ENCODE measurements around the gene IGSF23.
A peak's percentile ranks its signal among the peaks of the same experiment; 100 is the strongest.

The IGSF23 gene

GRCh38 chr19:44673510-44673909 is 60.1 kb downstream of the IGSF23 start:
- Histone ChIP-seq H3K4me1 (no peaks in the 10 kb centered on the region), H3K9me3 (no peaks in the 10 kb centered on the region), H3K36me3 (no peaks in the 10 kb centered on the region), H3K27me3 (no peaks in the 10 kb centered on the region), H3K4me3 (ENCODE audit: low read depth, low read length) (no peak overlapping the region)
- DNase-seq, result no peak
- TF ChIP-seq, protein P1, sequence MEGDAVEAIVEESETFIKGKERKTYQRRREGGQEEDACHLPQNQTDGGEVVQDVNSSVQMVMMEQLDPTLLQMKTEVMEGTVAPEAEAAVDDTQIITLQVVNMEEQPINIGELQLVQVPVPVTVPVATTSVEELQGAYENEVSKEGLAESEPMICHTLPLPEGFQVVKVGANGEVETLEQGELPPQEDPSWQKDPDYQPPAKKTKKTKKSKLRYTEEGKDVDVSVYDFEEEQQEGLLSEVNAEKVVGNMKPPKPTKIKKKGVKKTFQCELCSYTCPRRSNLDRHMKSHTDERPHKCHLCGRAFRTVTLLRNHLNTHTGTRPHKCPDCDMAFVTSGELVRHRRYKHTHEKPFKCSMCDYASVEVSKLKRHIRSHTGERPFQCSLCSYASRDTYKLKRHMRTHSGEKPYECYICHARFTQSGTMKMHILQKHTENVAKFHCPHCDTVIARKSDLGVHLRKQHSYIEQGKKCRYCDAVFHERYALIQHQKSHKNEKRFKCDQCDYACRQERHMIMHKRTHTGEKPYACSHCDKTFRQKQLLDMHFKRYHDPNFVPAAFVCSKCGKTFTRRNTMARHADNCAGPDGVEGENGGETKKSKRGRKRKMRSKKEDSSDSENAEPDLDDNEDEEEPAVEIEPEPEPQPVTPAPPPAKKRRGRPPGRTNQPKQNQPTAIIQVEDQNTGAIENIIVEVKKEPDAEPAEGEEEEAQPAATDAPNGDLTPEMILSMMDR (IDR thresholded peaks at IDR 0.05; ENCODE audit: low read depth, low read length), result no peak

DNA sequence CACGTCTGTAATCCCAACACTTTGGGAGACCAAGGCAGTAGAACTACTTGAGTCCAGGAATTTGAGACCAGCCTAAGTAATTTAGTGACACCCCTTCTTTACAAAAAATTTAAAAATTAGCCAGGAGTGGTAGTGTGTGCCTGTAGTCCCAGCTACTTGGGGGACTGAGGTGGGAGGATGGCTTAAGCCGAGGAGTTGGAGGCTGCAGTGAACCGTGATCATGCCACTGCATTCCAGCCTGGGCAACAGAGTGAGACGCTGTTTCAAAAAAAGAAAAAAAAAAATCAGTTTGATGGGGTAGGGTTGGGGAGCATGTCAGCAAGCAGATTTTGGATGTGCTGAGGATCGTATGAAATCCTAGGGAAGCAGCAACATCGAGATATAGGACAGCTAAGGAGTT is 62.2 kb downstream of the IGSF23 start:
- no peaks in the 10 kb centered on the region for H3K4me1 ChIP-seq
- TF ChIP-seq, protein P1 (IDR thresholded peaks at IDR 0.05; ENCODE audit: low read depth, low read length), result no peak
- no peaks in the 10 kb centered on the region for H3K27me3 ChIP-seq
- no peaks in the 10 kb centered on the region for H3K36me3 ChIP-seq
- H3K4me3 ChIP-seq (ENCODE audit: low read depth, low read length), result no peak overlapping the region
- H3K9me3 ChIP-seq, result no peaks in the 10 kb centered on the region
- no peak for DNase-seq

DNA sequence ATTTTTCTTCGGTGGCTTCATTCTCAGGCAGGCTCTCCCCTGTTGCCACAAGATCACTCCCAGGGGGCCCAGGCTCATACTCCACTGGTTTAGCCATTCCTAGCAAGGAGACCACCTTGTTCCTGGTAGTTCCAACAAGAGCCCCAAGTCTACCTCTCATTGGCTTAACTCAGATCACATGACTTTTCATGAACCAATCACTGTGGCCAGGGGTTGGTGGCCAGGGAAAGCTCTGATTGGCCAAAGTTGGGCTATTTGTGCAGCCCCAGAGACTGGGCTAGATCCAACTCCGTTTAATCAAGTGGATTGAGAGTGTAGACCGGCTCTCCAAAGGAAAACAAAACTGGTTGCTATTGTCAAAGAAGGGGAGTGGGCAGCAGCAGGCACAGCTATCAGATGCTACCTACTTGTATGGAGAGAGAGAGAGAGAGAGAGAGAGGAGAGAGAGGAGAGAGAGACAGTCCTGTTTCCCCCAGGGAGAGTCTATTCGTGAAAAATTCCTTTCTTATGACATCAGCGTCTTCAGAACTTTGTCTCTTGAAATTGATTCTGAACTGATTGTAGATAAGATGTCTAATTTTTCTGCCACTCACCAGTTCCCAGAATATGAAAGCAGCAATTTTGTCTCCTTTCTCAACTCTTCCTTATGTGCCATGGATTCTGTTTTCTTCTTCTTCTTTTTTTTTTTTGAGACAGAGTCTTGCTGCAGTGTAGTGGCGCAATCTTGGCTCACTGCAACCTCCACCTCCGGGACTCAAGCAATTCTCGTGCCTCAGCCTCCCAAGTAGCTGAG is 63.9 kb downstream of the IGSF23 start:
- peak; percentile 68 for DNase-seq

GRCh38 chr19:44680536-44680935 is 67.2 kb downstream of the IGSF23 start:
- no peaks in the 10 kb centered on the region for H3K36me3 ChIP-seq
- no peaks in the 10 kb centered on the region for H3K27me3 ChIP-seq
- H3K4me1 ChIP-seq, result no peaks in the 10 kb centered on the region
- no peaks in the 10 kb centered on the region for H3K9me3 ChIP-seq
- DNase-seq, result no peak
- TF ChIP-seq, protein P1 (IDR thresholded peaks at IDR 0.05; ENCODE audit: low read depth, low read length), result no peak
- H3K4me3 ChIP-seq (ENCODE audit: low read depth, low read length), result no peak overlapping the region

More for the DNA sequence above, 63.9 kb downstream of the IGSF23 start:
- no peaks in the 10 kb centered on the region for H3K27me3 ChIP-seq
- TF ChIP-seq, protein P1 (IDR thresholded peaks at IDR 0.05; ENCODE audit: low read depth, low read length), result no peak
- no peaks in the 10 kb centered on the region for H3K36me3 ChIP-seq
- H3K4me1 ChIP-seq, result no peaks in the 10 kb centered on the region
- H3K4me3 ChIP-seq (ENCODE audit: low read depth, low read length), result peak overlapping the region; percentile 46
- H3K9me3 ChIP-seq, result no peaks in the 10 kb centered on the region

DNA sequence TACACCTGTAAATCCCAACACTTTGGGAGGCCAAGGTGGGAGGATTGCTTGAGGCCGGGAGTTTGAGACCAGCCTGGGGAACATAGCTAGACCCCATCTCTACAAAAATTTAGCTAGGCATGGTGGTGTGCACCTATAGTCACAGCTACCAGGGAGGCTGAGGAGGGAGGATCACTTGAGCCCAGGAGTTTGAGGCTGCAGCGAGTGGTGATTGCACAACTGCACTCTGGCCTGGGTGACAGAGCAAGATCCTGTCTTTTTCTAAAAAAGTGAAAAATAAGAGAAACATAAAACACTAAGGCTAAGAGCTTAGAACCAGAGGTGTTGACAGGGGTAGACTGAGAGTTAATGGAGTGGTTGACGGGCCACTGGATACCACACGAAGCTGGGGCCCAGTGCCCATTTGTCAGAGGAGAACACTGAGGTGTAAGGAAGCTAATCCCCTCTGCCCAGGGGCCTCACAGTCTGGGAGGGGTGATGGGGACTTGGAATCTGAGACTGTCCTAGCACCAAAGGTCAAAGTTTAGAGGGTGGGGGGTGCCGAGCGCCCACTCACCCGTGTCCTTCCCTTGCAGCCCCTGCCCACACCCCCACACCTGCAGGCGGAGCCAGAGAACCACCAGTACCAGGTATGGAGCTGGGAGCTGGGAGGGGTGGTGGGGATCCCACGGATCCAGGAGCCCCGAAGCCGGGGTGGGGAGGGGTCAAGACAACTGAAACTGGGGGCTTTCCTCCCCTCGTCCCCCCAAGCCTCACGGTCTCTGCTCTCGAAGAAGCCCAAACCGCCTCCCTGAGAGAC is 68.8 kb downstream of the IGSF23 start:
- Histone ChIP-seq H3K4me3 (ENCODE audit: low read depth, low read length) (no peak overlapping the region), H3K9me3 (no peaks in the 10 kb centered on the region), H3K4me1 (no peaks in the 10 kb centered on the region), H3K27me3 (no peaks in the 10 kb centered on the region), H3K36me3 (no peaks in the 10 kb centered on the region)
- no peak for DNase-seq
- TF ChIP-seq, protein P1 (IDR thresholded peaks at IDR 0.05; ENCODE audit: low read depth, low read length), result no peak

DNA sequence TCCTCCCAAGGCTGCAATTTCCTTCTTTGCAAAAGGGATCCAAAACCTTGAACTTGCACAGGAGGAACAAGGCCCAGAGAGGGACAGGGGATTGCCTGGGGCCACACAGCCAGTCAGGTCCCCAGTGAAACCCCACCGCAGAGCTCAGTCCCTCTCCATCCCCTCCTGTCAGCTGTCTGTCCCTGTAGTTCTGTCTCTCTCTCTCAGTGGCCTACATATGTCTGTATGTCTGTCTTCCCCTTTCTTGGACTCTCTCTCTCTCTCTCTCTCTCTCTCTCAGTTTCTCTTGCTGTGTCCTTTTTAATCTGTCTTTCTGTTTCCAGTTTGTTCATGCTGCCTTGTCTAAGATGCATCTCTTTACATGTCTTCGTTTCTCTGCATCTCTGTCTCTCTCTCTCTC is 69.4 kb downstream of the IGSF23 start:
- Histone ChIP-seq H3K4me1 (no peaks in the 10 kb centered on the region), H3K36me3 (no peaks in the 10 kb centered on the region), H3K27me3 (no peaks in the 10 kb centered on the region), H3K9me3 (no peaks in the 10 kb centered on the region), H3K4me3 (ENCODE audit: low read depth, low read length) (no peak overlapping the region)
- TF ChIP-seq, protein P1 (IDR thresholded peaks at IDR 0.05; ENCODE audit: low read depth, low read length), result no peak
- DNase-seq, result no peak
